Stromal cell of bone marrow (primary cell): ENCODE measurements around the gene VPS13D.
A peak's percentile ranks its signal among the peaks of the same experiment; 100 is the strongest.

Experiments
- DNase-seq: peaks from one replicate; pipeline ENCODE4 v3.0.0-alpha.2; 2012; ENCODE audit warnings: low read depth

The VPS13D gene

DNA sequence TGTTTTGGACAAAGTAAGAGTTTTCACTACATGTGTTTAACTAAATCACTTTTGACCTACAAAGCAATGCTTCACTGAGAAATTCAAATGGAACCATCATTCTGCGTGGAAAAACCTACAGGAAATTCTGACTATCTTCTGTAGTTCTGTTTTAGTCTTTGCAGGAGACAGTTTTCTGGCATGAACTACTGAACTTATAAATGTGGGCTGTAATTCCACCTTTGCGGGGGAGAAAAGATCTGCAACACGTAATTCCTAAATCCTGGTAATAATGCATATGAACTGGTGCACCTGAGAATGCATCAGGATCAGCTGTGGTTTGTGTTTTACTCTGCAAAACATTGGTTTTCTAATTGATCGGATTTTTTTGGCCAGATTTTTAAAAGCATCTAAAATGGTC lies 106.0 kb downstream of the VPS13D start:
- DNase-seq, result no peak

DNA sequence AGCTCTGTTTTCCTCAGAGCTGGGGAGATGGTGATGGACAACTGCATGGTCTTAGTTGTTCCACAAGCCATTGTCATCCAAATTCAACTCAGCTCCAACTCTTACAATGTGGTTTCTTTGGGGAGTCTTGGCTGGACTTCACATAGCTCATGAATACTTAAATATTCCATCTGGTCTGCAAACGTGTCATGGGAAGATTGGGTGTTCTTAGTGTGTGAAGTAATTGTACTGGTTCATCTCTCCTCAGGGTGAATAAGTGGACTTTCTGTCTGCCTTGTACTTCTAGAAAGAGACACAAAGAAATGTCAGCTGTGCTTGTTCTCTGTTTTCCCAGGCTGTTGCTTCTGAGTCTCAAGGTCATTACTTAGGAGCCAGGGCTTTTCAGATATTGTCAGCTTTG lies 106.6 kb downstream of the VPS13D start:
- no peak for DNase-seq

DNA sequence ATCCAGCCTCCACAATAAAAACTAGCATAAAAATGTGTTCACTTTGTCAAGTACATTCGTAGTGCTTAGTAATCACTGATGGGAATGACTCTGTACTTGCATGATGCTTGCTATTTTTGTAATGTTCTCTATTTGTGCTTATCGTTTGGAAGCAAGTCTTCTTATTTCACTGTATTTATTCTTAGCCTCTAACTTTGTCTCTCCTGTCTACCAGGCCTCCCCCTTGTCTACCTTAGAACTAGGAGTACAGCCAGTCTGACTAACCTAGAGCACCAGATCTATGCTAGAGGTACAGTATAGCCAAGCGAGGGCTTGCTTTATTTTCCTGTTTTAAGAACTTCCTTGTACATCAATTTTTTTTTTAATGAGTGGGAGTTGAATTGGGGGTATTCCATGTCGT lies 108.2 kb downstream of the VPS13D start:
- no peak for DNase-seq

DNA sequence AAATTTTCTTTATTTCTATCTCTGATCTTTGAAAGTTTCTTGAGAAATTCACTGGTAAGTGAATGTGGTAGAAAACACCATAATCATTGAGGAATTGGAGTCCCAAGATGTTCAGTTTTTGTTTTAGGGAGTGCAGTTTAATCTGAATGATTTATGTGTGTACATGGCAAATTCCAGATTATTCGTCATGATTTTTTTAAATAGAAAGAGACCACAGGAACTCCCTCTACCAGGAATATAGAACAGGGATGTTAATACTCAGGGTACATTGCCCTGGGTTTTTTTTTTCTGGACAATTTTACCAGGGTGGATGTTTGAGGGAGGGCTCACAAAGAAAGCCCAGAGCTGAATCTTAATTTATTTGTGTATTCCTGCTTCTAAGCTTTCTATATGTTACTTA lies 109.0 kb downstream of the VPS13D start:
- DNase-seq, result no peak

DNA sequence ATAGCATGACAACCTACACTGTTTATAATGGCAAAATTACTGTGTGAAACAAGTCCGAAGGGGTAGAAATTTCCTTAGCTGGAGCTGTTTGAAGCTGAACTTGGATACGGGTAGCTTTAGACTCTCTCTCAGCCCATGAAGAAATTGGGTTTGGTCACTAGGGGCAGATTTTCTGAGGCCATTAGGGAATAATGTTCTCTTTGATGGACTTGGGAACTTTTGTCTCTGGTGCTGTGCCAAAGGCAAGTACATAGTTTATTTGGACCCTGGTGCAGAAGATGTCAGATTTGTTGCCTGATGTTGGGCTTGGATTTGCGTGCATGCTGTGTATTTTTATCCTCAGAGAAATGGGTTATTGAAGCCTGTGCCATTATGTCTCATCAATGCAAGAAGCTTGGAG lies 109.6 kb downstream of the VPS13D start:
- DNase-seq, result no peak

DNA sequence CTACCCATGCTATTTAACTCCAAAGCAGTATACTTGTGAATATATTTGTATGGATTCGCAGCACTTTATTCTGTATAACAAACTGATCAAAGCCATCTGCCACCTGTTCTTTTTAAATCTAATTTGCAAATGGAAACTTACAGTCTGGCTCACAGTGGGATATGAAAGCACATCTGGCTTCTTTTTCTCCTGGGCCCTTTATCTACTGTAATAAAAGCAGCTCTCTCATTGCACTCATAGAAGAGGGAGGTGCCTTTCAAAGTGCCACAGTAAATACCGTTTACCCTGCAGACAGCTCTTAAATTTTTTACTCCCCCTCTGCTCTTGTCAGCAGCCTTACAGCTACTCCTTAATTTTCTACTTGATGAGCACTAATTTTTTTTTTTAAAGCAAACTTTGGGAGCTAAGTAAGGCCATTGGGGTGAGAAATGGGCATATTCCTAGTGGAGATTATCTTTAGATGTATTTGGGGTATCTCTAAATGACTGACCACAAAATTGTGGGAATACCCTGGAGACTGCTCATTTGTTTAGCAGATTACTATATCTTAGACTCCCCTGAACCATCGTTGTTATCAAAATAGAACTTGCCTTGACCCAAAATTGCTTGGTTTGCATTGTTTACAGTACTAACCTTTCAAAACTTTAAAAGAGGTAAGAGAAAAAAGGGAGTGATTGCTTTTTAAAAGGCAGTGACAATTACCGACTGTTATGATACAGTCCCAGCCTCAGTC lies 110.1 kb downstream of the VPS13D start:
- no peak for DNase-seq

DNA sequence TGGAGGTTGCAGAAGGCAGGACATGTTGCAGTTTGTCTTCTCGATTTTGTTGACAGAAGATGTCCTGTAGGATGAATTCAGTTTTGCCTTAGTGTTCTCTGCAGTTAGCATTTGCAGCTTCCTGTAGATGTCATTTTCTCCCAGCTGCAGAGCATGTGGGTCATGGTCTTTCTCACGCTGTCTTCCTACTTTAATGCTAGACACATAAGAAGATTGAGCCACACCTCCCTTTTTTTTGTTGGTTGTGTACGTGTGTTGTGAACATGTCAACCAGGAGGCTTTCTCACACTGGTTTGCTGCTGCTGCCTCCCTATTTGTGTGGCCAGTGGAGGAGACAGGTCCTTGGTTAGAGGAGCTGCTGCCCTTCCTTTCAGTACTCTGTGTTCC lies 110.7 kb downstream of the VPS13D start:
- no peak for DNase-seq

DNA sequence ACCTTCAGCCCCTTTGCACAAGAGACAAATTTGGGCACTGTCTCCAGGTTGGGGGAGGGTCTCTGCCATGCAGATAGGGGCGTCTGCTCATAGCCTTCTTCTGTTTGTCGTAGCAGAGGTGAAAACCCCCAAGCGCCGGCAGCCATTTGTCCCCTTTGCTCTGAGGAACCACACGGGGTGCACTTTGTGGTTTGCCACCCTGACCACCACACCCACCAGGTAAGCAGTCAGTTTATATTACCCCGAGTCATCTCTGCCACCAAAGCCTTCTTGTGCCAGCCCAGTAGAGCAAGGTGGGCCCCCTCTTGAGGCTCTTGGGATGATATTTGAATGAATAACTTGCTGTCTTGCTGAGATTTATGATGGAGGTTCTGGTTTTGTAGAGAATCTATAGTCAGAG lies 111.8 kb downstream of the VPS13D start:
- no peak for DNase-seq

DNA sequence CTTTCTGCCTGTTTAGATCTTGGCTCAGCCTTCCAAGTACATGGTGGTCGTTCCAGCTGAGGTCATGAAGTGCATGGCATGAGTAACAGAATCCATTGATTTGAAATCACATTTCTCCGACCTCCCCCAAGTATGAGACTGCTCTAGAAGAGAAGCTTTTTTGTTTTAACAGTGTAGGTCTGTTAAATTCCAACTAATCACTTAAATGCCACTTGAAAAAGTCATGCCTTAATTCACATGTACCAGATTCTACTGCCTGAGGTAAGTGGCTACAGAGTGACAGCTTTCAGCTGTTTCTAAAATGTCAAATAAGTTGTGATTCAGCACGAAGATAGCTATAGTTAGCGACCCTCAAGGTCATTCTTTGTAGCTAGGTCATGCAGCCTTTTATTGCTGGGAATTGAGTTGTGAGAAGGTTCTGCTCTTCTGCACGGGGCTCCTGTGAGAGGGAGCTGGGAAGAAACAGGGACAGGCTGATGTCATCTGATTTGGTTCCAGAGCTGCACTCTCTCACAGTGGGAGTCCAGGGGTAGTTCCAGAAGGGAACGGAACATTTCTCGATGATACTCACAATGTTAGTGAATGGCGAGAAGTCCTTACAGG lies 112.7 kb downstream of the VPS13D start:
- DNase-seq, result no peak

DNA sequence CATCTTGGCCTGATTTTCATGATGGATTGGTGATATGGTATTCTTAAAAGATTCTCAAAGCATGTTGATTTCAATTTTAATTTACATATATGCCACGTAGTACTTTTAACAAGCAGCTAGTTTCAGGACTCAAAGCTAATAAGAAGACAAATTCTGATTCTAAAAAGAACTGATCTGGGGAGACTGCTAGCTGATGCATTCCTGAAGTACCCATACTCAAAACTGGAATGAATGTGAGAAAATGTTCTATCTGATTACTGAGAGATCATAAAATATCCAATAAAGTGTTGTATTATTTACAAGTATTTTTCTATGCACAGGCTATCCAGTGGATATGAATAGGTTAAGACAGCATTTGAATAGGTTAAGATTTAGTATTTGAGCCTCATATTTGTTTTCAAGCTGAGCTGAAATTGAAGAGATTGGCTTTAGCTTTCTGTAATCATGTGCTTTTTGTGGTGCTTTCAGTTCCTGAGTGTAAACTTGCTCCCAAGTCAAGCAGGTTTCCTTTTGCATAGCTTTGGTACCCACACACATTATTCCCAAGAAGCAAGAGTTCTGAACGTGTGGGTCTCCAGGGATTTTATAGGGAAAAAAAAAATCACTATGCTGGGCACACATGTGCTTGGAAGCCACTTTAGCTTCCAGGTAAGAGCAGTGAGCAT lies 114.1 kb downstream of the VPS13D start:
- no peak for DNase-seq

DNA sequence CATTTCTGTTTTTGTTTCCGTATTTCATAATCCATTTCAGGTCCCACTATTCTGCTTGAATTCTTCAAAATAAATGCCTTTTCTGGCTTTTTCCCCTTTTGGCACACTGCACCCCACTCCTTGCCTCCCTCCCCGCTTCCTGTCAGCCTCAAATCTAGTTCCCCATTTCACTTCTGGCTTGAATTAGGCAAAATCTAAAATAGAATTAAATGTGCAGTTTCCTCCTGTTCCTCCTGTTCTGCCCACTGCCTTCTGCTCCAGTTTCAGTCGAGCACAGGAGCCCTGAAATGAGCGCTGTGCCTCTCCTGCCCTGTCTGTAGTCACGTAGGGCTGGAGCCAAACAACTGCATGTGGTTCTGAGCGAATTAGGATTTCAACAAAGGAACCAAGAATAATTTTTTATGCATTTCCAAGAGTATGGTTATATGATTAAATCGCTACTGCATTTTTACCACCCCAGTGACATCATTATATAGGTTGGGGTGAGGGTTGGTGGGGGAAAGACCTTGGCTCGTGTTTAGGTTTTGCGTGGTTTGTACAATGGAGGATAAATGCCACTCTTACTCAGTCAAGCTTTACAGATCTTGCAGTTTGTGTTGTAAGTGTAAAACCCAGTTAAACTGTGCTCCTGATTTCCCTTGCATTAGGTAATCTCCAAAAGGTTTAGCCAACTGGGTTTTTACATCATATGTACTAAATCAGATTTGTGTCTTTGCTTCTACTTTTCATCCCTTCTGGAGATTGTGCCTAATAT lies 114.9 kb downstream of the VPS13D start:
- DNase-seq, result no peak

DNA sequence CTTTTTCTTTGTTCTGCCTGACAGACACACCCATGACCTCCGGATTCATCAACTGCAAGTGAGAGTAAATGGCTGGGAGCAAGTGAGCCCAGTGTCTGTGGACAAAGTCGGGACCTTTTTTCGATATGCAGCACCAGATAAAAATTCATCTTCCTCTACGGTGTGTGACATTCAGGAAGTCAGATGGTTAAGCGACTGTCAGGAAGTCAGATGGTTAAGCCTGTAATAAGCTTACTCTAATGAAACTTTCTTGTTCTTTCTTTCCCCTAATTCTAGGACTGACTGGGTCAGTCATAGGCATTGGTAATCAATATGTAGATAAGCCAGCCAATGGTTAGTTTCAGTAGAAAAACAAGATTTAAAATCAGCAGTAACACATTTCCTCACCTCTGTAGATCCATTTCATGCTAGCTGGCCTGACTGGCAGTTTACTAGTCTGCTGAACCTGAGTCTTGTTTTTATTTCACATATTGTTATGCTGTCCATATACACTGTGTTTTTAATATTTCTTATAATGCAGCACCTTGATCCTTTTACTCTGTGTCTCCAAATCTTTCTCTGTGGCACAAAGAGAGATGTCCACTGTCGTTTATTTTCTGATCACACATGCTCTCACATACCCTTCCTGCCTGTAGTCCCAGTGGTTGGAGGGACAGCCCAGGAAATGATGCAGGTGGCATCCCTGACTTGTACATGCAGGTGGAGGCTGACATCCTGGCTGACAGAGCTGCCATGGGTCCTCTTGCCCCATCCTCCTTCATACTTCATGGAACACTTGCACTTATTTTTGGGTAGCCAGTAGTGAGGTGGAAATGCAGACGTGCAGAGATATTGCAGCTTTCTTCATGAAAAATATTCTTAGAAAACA lies 115.8 kb downstream of the VPS13D start:
- no peak for DNase-seq

DNA sequence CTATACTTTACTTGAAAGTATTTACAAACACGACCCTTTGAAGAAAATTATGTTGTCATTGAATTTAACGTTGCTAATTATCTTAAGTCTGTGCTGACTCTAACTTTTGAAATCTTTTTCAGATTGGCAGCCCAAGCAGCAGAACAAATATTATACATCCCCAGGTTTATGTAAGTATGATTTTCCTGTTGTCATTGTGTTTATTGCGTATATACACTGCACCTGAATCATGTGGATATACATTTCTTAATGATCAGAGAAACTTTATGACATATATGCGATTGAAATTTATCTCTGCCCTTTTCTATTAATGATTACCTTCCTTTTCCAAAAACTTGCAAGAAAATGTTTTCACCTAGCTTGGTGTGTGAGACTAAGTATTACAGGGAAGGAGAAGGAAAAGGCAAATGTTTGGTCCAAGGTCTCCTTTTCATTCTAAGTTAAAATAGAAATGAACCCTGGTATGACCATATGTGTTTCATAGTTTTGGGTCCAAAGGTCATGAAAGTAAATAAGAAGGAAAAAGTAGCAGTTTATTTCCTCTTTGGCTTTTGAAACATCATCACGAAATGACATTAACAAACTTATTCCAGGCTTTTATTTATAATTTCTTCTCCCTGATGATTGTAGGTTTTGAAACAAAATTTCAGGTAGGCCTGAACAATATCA lies 116.8 kb downstream of the VPS13D start:
- DNase-seq, result no peak

DNA sequence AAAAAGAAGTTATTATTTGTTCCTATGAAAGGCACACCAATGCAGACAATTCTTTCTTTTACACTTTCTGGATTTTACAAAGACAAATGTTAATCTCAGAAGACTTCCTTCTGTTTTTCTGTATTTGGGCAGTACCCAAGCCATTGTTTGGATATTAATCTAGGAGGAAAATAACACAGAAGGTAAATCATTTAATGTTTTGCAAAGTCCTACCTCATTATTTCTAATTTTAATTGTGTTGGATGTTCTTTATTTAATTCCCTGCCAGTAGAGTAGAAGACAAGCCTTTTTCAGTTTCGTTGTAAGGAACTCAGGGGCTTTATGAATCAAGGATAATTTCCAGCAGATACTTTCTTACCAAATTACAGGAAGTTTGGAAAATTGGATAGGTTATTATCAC lies 118.3 kb downstream of the VPS13D start:
- no peak for DNase-seq

DNA sequence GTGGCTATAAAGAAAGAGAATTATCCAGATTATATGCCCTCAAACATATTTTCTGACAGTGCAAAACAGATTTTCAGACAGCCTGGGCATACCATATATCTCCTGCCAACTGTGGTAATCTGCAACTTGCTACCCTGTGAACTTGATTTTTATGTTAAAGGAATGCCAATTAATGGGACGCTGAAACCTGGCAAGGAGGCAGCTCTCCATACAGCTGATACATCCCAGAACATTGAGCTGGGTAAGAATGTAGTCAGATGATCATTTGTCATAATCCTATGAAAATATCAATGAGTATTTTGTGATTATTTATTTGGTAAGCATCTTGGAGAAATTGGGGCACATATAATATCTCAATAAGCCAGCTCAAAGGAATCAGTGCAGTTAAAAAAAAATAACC lies 124.2 kb downstream of the VPS13D start:
- no peak for DNase-seq

DNA sequence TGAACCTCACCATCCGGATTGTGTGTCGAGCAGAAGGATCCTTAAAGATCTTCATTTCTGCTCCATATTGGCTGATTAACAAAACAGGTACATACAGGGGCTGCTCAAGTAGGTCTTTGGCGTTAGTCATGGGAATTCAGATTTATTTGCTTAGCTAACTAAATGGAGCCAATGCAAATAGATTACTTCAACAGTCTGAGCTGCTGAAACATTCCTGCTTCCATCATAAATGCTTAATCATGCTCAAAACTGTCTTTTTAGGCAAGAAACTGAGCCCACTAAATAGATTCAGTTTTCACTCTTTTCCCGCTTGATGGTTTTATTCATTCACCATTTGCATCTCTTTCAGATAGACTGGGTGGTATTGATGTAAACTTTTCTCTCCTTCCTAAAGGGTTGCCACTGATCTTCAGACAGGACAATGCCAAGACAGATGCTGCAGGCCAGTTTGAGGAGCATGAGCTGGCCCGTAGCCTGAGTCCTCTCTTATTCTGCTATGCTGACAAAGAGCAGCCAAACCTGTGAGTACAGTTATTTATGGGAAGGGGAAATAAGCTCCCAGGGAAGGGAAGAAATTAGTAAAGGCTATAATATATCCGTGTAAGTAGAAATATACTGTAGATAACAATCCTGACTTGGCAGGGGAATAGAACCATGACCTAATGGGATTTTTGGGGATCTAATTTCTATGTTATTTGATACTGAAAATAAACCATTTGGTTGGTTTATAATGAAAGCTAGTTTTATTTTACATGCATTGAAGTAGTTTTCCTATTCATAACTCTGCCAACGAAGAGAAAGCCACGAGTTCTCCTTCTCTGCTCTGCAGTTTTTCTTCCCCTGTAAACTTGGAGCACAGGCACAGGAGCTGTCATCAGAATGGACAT lies 126.4 kb downstream of the VPS13D start:
- peak; percentile 59 for DNase-seq

DNA sequence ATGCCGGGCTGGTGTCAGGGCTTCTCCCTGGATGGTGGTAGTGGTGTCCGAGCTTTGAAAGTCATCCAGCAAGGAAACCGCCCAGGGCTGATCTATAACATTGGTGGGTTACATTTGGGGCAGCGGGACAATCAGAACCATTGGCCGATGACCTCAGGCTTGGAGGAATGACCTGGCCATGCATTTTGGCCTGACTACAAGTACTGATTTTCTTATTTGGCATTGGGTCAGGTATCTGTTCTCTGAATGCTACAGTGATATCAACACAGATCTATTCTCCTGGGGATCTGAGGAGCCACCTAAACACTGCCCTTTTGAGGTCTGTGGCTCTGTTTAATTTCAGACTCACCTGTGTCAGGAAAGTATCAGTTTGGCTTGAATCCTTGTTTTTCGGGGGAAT lies 128.7 kb downstream of the VPS13D start:
- no peak for DNase-seq

DNA sequence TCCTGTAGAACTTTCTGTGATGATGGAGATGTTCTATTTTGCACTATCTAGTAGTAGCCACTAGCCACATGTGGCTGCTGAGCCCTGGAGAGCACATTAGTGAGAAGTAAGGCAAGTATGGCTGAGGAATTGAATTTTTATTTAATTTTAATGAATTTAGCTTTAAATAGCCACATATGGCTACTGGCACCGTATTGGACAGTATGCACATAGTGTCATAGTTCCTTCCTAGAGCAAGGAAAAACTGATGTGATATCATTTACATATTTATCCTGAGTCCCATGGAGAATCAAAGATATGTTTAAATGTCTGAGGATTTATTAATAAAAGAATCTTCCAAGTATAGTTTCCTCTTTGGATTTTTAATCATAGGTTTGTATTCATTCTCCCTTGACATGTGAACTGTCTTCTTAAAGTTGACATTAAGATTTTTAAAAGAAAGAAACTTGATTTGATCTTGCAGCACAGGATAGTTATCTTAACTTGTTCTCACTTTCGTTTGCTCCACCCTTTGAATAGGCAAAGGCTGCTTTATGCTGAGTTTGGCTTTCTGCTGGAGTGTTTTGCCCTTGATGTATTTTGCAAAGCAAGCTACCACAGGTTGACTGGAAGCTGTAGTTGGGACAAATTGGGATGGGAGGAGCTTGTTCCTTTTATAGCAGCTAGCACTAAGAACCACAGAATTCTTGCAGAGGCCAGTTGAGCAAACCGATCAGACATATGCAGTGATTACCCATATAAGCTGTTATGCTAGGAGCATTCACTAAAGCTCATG lies 129.7 kb downstream of the VPS13D start:
- no peak for DNase-seq

DNA sequence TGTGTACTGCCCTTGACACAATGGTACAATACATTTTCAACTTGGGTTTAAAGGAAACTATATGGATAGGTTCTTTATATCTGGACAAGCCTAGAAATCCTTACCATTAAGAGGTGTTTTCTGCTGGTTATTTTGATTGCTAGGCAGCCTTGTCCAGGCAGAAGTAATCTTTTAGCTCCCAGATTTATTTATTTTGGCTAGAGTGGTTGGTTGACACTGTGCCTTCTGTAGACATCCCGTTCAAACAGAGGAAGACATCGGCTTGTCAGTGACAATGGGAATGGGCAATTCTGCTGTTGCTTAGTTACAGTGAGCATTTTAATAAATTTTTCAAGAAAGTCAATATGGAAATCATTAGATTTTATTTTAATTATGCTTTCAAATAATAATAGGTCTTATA lies 138.8 kb downstream of the VPS13D start:
- no peak for DNase-seq

DNA sequence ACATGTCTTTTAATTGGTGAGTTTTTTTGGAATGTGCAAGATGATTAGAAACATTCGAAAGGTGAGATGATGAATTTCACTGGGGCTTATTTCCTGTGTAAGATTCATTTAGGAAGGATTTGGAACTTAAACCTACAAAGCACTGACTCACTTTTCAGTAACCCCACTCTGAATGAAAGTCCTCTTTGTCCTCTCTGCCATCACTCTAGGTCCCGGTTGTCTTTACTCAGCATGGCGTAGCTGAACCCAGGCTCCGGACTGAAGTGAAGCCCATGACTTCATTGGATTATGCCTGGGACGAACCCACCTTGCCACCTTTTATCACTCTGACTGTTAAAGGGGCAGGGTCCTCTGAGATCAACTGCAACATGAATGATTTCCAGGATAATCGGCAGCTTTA lies 139.4 kb downstream of the VPS13D start:
- DNase-seq, result no peak
